Measurements from ENCODE around the gene NCF2. TPM values are rescaled to one million over a fixed set of nuclear protein-coding genes. Genes with fewer than 3 reads are reported as not detected.

Gene NCF2
- total RNA-seq, 1 donor from 2014 or later: 5.8 TPM

DNA sequence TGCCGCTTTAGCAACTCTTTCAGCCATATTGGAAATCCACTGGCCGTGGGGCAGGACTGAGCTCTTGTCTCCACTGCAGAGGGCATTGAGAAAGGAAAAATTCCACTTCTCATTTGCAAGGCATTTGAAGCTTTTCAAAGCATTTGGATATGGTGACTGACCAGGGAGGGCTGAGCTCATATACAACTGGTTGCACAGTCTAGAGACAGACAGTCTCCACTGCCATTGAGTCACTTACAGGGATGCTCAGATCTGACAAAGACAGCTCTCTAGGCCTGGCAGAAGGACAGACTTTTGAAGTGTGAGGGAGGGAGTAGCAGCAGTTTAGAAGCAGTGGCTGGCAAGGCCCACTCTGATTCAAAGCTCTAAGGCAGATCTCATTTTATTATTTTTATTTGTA, 24.2 kb downstream of the NCF2 start:
- ATAC-seq (no peak), DNase-seq (no peak)
- intact Hi-C loops (cut with micrococcal nuclease): no loop called here

GRCh38 chr1:183565261-183565660, 25.0 kb downstream of the NCF2 start:
- intact Hi-C loops (cut with micrococcal nuclease): no loop called here
- ATAC-seq: no peak
- DNase-seq: no peak

- no peak for DNase-seq
- ATAC-seq: no peak
- intact Hi-C loops (cut with micrococcal nuclease): no loop called here
These were observed 27.6 kb downstream of the NCF2 start for GRCh38 chr1:183562701-183563100.

DNA sequence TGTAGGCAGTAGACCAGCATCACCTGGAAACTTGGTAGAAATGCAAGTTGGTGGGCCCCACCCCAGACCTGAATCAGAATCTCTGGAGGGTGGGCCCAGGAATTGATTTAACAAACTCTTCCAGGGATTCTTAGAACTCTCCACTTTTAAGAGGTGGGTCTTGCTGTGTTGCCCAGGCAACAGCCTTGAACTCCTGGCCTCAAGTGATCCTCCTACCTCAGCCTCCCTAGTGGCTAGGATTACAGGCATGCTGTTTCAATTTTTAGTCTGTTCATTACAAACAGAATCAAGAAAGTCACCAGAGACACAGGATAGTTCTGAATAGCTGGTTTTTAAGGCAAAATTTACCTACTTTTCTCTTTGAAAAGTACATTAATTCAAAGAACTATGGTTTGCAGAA, 31.2 kb downstream of the NCF2 start:
- no peak for DNase-seq
- ATAC-seq: no peak
- intact Hi-C loops (cut with micrococcal nuclease): no loop called here

- no peak for DNase-seq
- intact Hi-C loops (cut with micrococcal nuclease): no loop called here
- ATAC-seq: no peak
These were observed 35.7 kb downstream of the NCF2 start for GRCh38 chr1:183554577-183554976.

GRCh38 chr1:183553764-183554163, 36.5 kb downstream of the NCF2 start:
- ATAC-seq: no peak
- intact Hi-C loops (cut with micrococcal nuclease): no loop called here
- no peak for DNase-seq

- ATAC-seq (no peak), DNase-seq (no peak)
- intact Hi-C loops (cut with micrococcal nuclease): no loop called here
These were observed 36.9 kb downstream of the NCF2 start for GRCh38 chr1:183553331-183553730.

- DNase-seq (no peak), ATAC-seq (no peak)
- intact Hi-C loops (cut with micrococcal nuclease): no loop called here
These were observed 37.4 kb downstream of the NCF2 start for GRCh38 chr1:183552891-183553290.

- DNase-seq (no peak), ATAC-seq (peak; percentile 17)
- intact Hi-C loops (cut with micrococcal nuclease): no loop called here
These were observed 37.8 kb downstream of the NCF2 start for GRCh38 chr1:183552441-183552840.

DNA sequence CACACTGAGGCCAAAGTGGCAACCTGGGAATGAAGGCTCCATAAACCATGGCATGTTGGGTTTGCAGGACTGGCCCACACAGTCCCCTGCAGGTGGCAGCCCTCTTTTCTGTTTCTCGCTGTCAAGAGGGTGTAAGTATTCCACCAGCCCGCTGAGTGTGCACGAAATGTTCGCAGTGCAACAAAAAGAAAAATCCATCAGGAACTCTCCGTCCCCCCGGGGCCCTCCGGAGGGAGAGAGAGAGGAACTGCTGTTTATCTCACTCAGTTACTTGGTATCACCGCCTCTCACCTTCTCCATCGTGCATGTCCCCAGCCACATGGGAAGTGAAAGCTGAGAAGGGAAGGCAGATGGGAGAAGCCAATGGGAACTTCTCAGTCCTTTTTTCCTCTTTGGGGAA, 38.3 kb downstream of the NCF2 start:
- intact Hi-C loops (cut with micrococcal nuclease): no loop called here

GRCh38 chr1:183550915-183551314, 39.3 kb downstream of the NCF2 start:
- DNase-seq (no peak), ATAC-seq (no peak)
- intact Hi-C loops (cut with micrococcal nuclease): no loop called here

More for the DNA sequence above, 38.3 kb downstream of the NCF2 start:
- no peak for DNase-seq
- ATAC-seq: peak; percentile 45

- ATAC-seq (no peak), DNase-seq (no peak)
- intact Hi-C loops (cut with micrococcal nuclease): loop anchor here (10.0 kb wide), 1 partner anchor 73 kb away; the partner anchor contains the start of gene SMG7
These were observed 42.1 kb downstream of the NCF2 start for GRCh38 chr1:183548116-183548515.

GRCh38 chr1:183546427-183546826, 43.8 kb downstream of the NCF2 start:
- DNase-seq (no peak), ATAC-seq (no peak)
- intact Hi-C loops (cut with micrococcal nuclease): loop anchor here (10.0 kb wide), 1 partner anchor 72 kb away; the partner anchor contains the start of gene SMG7

DNA sequence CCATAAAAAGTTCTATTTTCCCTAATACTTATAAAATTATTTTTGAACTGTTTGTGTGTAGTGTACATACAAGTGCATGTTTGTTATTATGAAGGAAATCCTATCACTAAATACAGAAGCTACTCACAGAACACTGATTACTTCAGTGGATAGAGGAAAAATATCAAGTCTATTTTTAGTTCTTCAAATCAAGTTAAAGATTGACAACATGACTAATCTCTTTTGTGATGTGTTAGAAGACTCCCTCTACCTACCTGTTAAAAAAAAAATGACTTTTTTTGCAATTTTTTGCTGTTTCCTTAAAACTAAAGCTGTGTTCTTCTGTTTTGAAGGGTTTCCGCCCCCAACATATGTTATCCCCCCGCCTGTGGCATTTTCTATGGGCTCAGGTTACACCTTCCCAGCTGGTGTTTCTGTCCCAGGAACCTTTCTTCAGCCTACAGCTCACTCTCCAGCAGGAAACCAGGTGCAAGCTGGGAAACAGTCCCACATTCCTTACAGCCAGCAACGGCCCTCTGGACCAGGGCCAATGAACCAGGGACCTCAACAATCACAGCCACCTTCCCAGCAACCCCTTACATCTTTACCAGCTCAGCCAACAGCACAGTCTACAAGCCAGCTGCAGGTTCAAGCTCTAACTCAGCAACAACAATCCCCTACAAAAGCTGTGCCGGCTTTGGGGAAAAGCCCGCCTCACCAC, 45.5 kb downstream of the NCF2 start:
- peak; percentile 77 for ATAC-seq
- DNase-seq: peak; percentile 55
- intact Hi-C loops (cut with micrococcal nuclease): loop anchor here (10.0 kb wide), 1 partner anchor 70 kb away; the partner anchor contains the start of gene SMG7

- ATAC-seq (peak; percentile 81), DNase-seq (no peak)
- intact Hi-C loops (cut with micrococcal nuclease): loop anchor here (10.0 kb wide), 1 partner anchor 69 kb away; the partner anchor contains the start of gene SMG7
These were observed 46.5 kb downstream of the NCF2 start for GRCh38 chr1:183543619-183544204.

GRCh38 chr1:183537405-183537804, 52.9 kb downstream of the NCF2 start:
- no peak for ATAC-seq
- DNase-seq: no peak
- intact Hi-C loops (cut with micrococcal nuclease): loop anchor here (10.0 kb wide), 1 partner anchor 663 kb away; no protein-coding TSS in a partner anchor

DNA sequence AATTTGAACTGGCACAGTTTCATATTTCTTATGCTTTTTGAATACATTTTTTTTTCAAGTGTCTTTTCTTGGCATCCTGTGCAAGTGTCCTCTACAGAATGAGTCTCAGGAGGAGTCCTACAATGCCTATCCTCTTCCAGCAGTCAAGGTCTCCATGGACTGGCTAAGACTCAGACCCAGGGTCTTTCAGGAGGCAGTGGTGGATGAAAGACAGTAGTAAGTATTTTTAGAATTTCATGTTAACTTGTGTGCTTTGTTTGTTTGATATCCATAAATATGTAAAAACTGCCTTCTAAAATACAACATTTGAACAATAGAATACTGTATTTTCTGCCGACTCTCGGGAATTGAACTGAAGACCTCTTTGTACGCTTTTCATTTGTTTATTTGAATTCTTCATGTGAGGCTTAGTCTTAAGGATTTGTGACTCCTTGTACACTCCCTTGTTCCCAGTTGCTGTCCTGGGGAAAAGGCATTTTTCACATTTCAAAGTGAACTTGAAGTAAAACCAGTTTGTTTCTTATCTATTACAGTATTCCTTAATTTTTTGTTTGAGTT, 56.6 kb downstream of the NCF2 start:
- DNase-seq: no peak
- ATAC-seq: no peak
- intact Hi-C loops (cut with micrococcal nuclease): loop anchor here (10.0 kb wide), 1 partner anchor 659 kb away; no protein-coding TSS in a partner anchor

GRCh38 chr1:183528577-183528976, 61.7 kb downstream of the NCF2 start:
- ATAC-seq (no peak), DNase-seq (no peak)
- intact Hi-C loops (cut with micrococcal nuclease): no loop called here

DNA sequence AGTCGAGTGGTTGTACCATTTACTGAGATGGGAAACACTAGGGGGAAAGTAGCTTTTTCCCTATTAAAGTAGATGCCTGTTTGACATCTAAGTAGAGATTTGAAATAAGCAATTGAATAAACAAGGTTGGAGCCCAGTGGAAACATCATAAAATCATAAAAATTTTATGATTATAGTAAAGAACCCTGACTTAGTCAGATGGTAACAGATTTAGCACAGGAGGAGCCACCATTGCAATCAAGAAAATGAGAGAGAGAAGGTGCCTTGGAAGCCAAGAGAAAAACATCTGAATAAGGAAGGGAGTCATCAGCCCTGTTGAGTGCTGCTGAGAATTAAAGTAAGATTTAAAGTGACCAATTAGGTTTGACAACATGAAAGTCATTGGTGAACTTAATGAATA, 68.2 kb downstream of the NCF2 start:
- ATAC-seq (no peak), DNase-seq (no peak)
- intact Hi-C loops (cut with micrococcal nuclease): no loop called here

DNA sequence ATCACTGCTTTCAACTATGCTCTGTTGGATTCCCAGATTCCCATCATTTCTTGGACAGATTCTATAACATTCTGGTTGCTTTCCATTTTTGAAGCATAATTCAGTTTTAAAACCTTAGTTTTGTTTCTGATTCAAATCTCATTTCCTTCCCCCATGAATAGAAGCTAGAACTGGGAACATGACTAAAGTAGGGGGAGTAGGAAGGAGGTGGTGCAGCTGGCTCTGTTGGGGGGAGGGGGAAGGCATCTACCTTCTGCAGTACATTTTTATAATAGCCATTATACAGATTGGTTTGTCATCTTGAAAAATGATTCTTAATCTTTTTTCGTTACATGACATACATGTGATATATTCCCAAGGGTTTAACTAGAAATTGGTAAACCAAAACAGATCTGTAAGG, 69.9 kb downstream of the NCF2 start:
- intact Hi-C loops (cut with micrococcal nuclease): no loop called here
- ATAC-seq (no peak), DNase-seq (no peak)
